H1 (cell line): ENCODE data around the gene MLANA. TPM values are rescaled to one million over a fixed set of nuclear protein-coding genes. Genes with fewer than 3 reads are reported as not detected.

ENCODE experiments used
- BRCA1 ChIP-seq: IDR thresholded peaks from 2 replicates; pipeline ENCODE4 v1.6.1; 2012; ENCODE audit warnings: low read depth, low read length, improper control_type of control experiment
- CBX5 ChIP-seq: fragments of 300-800, 300-1000 bp; sonication (generic); IDR thresholded peaks from 2 replicates; pipeline ENCODE4 v1.7.1; 2016; ENCODE audit warnings: antibody characterized with exemption, low read length, low read depth
- EP300 ChIP-seq, 2 experiments: IDR thresholded peaks; 1 replicate in 1 of 2; 2 replicates in 1 of 2; pipeline ENCODE4 v1.6.1; 2011 to 2012; ENCODE audit warnings: low read depth in 2 of 2, low read length in 2 of 2, mild to moderate bottlenecking in 2 of 2, borderline replicate concordance in 1 of 2, inconsistent platforms in 1 of 2, moderate library complexity in 1 of 2
- MAFK ChIP-seq: IDR thresholded peaks from 2 replicates; pipeline ENCODE4 v1.6.1; 2012; ENCODE audit warnings: low read depth, mild to moderate bottlenecking, improper control_type of control experiment, low read length
- SRF ChIP-seq: IDR thresholded peaks from 2 replicates; pipeline ENCODE4 v1.6.1; 2011; ENCODE audit warnings: mild to moderate bottlenecking, low read depth, low read length, moderate library complexity
- TCF12 ChIP-seq: IDR thresholded peaks from 2 replicates; pipeline ENCODE4 v1.6.1; 2011; ENCODE audit warnings: low read depth, mild to moderate bottlenecking, low read length
- polyA plus RNA-seq, 7 experiments: library from polyadenylated mRNA; depleted of rRNA in 3 of 7; stranded (reverse) in 5 of 7; unstranded in 2 of 7; fragments of >200 nt in 5 of 7; fragments of 200-250 nt in 2 of 7; gene quantifications; 1 replicate in 5 of 7; 2 replicates in 1 of 7; 4 replicates in 1 of 7; pipeline versions ENCODE4 v1.2.1 to v1.2.3, GENCODE V29; 2011 to 2013; ENCODE audit warnings: missing spikeins in 2 of 7, mixed read lengths in 2 of 7
- total RNA-seq: library from RNA; stranded (reverse); fragmentation: NEBNext Ultra II Directional; extraction: Animal tissue kit (Norgen Biotek cat#: 25700); gene quantifications from 2 replicates; pipeline ENCODE4 v1.2.1, GENCODE V29; 2021
- TF ChIP-seq, protein P1 (sequence below): IDR thresholded peaks from 2 replicates; pipeline ENCODE4 v1.6.1; 2011; ENCODE audit warnings: low read length, improper control_type of control experiment

Gene MLANA
- total and polyA plus RNA-seq, 2 of the 8 experiments (the other 6 are each of a cell fraction or from before 2014, with no cell fraction given): not detected

DNA sequence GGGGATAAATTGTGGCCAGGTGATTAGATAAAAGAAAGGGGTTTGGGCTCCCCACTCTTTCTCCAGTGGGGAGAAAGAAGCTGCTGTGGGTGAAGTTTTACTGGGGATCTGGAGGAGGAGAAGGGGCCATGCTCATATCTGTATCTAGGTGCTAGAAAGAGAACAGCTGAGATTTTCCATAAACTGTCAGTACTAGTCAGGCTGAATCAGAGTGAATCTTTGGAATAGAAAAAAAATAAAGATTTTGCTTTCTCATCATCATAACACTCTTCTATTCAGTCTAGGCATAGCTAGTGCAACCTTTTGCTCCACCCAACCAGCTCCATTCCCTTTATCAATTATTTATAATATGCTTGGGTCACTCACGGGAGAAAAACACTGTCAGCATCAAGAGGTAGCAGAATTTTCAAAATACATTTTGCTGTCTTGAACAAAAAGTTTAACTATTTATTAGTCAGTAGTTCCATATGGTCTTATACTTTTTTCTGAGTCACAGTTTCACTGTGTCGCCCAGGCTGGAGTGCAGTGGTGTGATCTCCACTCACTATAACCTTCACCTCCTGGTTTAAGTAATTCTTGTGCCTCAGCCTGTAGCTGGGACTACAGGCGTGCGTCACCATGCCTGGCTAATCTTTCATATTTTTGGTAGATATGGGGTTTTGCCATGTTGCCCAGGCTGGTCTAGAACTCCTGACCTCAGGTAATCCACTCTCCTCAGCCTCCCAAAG is 36.5 kb upstream of the MLANA start (continued):
- TF ChIP-seq, protein P1, sequence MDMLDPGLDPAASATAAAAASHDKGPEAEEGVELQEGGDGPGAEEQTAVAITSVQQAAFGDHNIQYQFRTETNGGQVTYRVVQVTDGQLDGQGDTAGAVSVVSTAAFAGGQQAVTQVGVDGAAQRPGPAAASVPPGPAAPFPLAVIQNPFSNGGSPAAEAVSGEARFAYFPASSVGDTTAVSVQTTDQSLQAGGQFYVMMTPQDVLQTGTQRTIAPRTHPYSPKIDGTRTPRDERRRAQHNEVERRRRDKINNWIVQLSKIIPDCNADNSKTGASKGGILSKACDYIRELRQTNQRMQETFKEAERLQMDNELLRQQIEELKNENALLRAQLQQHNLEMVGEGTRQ: no peak
- no peak for TF ChIP-seq BRCA1
- no peak for TF ChIP-seq SRF
- no peak for TF ChIP-seq EP300 (IDR thresholded peaks at IDR 0.05; ENCODE audit: borderline replicate concordance in 1 of 2, low read depth in 2 of 2, low read length in 2 of 2)
- no peak for TF ChIP-seq CBX5
- TF ChIP-seq MAFK: no peak
- no peak for TF ChIP-seq TCF12
